GM12873 (cell line): Measurements from ENCODE around the gene OR2H1.

ENCODE experiments used
- TF ChIP-seq, protein P1 (sequence below): IDR thresholded peaks from 2 replicates; pipeline ENCODE4 v1.5.1; 2012; ENCODE audit warnings: low read depth, mild to moderate bottlenecking, moderate library complexity, low read length, control low read depth; ENCODE audit not compliant: insufficient read depth; ENCODE audit errors: missing control alignments

The OR2H1 gene

DNA sequence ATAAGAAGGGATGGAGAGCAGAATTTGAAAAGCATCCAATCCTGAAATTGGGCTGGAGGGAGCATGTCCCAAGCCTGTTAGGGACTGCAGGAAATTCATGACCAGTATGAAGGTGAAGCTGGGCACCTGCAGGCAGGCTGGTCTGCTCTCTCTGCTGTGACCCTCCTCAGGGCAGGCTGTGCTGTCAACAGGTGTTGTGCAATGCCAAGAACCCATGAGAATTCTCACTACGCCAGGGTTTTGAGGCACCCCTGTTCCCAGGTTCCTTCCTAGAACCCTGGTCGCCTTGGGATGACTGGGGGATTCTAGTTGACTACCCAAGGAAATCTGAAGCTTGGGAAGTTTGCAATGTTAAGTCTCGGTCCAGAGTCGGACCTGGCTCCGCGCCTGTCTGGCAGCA, 44.2 kb downstream of the OR2H1 start:
- TF ChIP-seq, protein P1, sequence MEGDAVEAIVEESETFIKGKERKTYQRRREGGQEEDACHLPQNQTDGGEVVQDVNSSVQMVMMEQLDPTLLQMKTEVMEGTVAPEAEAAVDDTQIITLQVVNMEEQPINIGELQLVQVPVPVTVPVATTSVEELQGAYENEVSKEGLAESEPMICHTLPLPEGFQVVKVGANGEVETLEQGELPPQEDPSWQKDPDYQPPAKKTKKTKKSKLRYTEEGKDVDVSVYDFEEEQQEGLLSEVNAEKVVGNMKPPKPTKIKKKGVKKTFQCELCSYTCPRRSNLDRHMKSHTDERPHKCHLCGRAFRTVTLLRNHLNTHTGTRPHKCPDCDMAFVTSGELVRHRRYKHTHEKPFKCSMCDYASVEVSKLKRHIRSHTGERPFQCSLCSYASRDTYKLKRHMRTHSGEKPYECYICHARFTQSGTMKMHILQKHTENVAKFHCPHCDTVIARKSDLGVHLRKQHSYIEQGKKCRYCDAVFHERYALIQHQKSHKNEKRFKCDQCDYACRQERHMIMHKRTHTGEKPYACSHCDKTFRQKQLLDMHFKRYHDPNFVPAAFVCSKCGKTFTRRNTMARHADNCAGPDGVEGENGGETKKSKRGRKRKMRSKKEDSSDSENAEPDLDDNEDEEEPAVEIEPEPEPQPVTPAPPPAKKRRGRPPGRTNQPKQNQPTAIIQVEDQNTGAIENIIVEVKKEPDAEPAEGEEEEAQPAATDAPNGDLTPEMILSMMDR, result no peak

DNA sequence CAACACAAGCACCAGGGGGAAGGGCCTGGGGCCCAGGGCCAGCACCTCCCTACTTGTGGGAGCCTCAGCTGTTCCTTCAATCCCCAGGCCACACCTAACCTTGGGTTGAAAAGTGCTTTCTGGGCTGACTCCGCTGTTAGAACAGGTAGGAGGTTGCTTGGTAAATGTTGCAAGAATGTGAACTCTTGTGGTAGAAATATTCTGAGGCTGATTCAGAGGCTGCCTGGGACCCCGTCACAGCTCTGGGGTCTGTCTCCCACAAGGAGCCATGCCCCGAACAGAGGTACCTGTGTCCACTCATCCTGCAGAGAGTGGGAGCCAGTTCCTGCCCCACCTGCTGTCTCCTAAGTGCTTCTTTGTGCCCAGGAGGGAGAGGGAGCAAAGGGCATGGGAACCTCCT, 45.2 kb downstream of the OR2H1 start:
- TF ChIP-seq, protein P1, result no peak

DNA sequence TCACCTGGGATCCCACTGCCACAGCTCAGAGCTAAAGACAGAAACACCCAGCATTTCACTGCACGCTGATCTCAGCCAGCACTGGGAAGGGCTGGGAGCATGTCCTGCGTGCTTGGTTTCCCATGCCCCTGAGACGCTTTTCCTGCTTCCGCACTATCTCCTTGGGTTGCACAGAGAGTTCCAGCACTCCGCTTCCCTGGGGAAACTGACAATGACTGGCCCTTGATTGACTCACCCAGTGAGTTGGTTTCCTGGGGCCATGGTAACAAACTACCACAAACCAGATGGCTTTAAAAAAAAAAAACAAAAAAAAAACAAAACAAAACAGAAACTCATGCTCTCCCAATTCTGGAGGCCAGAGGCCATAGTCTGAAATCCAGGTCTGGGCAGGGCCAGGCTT, 45.6 kb downstream of the OR2H1 start:
- TF ChIP-seq, protein P1, result no peak

DNA sequence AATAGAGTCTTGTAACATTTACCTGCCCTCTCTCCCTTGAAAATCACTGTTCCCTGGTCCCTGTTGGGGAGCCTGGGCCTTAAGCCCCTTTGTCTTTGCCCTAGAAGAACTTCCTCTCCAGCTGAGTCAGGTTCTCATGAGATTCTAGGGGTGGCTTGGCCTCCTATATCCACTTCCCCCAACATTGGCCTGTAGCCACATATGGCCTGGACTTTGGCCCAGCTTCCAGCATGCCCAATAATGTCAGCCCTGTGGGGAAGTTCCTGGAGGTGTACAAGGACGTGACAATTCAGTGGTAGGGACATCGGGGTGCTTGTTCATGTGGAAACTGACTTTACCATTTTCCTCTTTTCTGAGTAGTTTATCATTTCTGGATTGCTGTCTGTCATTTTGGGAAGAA, 48.0 kb downstream of the OR2H1 start:
- TF ChIP-seq, protein P1, result no peak

DNA sequence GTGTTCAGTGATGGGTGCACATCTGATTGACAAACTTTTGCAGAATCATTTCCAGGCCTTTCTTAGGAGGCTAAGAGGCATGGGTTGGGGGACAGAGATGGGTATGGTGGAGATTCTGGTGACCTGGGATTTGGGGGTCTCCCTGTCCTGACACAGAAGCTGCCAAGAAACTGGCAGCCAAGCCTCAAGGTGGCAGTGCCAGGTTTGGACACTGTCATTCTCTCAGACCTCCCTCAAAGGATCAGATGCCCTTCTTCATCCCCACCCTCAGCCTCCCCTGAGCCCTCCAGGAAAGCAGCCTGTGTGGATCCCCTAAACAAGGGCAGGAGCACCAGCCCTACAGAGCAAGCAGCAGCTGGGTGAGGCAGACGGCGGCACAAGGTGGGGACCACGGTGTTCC, 48.9 kb downstream of the OR2H1 start:
- TF ChIP-seq, protein P1, result no peak

DNA sequence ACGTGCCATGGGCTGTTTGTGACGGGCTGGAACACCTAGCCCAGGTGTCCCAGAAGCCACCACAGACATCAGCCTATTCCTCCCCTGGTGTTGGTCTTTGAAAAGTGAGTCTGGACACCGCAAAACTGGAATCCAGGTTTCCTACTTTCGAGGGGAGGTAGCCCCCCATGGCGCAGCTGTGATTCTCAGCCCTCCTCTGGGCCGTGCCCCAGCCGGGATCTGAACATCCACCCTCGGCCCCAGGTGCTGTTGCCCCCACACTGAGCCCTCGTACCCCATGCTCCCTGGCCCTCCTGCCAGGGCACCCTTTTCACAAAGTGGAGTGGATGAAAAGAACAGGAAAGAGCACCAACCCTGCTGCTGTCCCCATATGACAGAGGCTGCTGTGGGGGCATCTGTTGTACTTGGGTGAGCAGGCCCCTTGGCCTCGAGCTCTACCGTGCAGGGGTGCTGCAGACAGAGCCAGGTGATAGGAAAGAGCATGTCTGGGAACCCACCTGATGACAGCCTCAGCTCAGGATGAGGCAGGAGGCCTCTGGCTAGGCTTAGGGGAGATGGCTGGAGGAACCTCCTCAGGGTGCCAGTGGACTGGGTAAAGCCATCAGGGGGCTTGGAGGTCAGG, 49.6 kb downstream of the OR2H1 start:
- TF ChIP-seq, protein P1, result no peak

DNA sequence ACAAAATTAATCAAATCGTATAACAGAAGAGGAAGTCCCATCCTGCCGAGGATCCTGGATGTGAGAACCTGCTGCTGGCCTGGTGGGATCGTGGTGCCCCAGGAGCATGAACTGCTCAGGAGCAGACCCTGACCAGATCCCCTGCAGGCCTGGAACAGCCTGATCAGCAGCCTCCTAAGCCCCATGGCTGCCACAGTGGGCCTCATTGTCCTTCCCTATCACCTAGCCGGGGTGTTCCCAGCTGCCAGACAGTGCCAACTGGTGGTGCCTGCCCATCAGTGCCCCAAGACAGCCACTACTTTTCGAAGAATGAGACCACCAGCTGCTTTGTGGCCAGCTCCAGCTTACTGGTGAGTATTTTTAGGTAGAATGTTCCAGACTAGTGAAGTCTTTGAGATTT, 50.4 kb downstream of the OR2H1 start:
- TF ChIP-seq, protein P1, result no peak
